ENCODE results near the gene GATAD2B. TPM values are rescaled to one million over a fixed set of nuclear protein-coding genes. Genes with fewer than 3 reads are reported as not detected.

Gene GATAD2B
- total and polyA plus RNA-seq, 8 donors, result 2.7 to 26.3 (median 16.0) TPM

DNA sequence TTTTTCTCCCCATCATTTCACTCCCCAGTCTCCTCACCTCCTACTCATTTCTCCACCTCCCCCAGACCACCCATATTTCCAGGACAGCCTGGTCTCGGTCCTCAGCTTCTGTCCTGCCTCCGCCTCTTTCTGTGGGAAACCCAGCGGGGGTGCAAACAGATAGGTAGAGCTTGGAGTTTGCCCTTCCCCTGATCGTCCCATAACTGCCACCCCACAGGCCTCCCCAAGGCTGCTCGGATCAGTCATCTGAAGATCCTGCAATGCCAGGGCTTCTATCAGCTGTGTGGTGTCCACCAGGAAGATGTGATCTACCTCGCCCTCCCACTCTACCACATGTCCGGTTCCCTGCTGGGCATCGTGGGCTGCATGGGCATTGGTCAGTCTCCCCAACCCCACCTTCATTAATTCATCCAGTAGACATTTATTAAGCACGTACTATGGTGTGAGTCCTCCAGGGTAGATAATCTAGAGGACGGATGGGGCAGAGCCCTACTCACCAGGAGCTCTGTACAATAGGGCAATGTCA lies 145.9 kb downstream of the GATAD2B start:
- H3K27ac ChIP-seq, result peak overlapping the region in 4 of 5 donors; percentile 88 to 93 (median 90)
- H3K4me1 ChIP-seq, result peaks cover 47 to 91% (median 84%) of the 10 kb centered on the region in 4 donors
- 83 to 92% (median 89%) methylated on average over 9 to 10 of the region's 10 CpGs for WGBS, 5 donors
- no peaks in the 10 kb centered on the region for H3K9me3 ChIP-seq
- peak overlapping the region; percentile 68 to 88 (median 75) for H3K4me3 ChIP-seq
- H3K36me3 ChIP-seq, result peaks cover 10 to 37% (median 28%) of the 10 kb centered on the region in 4 donors
- H3K27me3 ChIP-seq, result no peaks in the 10 kb centered on the region
- DNase-seq, result no peak
- intact Hi-C loops (cut with DNase I; ENCODE audit: low total_unique reads), result no loop called here
- no peak for TF ChIP-seq POLR2A (IDR thresholded peaks at IDR 0.05)
- TF ChIP-seq POLR2AphosphoS5 (IDR thresholded peaks at IDR 0.05), result no peak
- no peak for TF ChIP-seq EP300 (IDR thresholded peaks at IDR 0.05)
- TF ChIP-seq CTCF (IDR thresholded peaks at IDR 0.05), result no peak

DNA sequence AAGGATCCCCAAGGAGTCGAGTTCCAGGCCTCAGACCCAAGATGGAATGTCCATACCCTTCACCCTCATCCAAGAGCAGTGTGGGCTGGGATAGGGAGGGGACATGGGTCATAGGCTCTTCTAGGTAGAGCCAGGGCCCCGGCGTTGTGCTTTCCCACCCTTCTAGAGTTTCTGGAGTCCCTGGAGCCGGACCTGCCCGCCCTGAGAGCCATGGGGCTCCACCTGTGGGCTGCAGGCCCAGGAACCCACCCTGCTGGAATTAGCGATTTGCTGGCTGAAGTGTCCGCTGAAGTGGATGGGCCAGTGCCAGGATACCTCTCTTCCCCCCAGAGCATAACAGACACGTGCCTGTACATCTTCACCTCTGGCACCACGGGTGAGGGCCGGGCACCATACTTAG lies 146.4 kb downstream of the GATAD2B start:
- DNase-seq, result no peak
- Histone ChIP-seq H3K27ac (peak overlapping the region in 4 of 5 donors; percentile 88 to 93 (median 90)), H3K27me3 (no peaks in the 10 kb centered on the region), H3K4me1 (peaks cover 47 to 94% (median 86%) of the 10 kb centered on the region in 4 donors), H3K36me3 (peaks cover 10 to 43% (median 34%) of the 10 kb centered on the region in 4 donors), H3K4me3 (peak overlapping the region; percentile 68 to 88 (median 75)), H3K9me3 (no peaks in the 10 kb centered on the region)
- WGBS, 5 donors, result 54 to 89% (median 64%) methylated on average over 5 to 10 of the region's 10 CpGs
- intact Hi-C loops (cut with DNase I; ENCODE audit: low total_unique reads), result no loop called here
- TF ChIP-seq POLR2AphosphoS5 (IDR thresholded peaks at IDR 0.05), result no peak
- TF ChIP-seq EP300 (IDR thresholded peaks at IDR 0.05), result no peak
- no peak for TF ChIP-seq POLR2A (IDR thresholded peaks at IDR 0.05)

GRCh38 chr1:153775458-153776327 lies 147.1 kb downstream of the GATAD2B start:
- Histone ChIP-seq H3K27me3 (no peaks in the 10 kb centered on the region), H3K9me3 (no peaks in the 10 kb centered on the region), H3K4me1 (peaks cover 44 to 94% (median 84%) of the 10 kb centered on the region in 4 donors), H3K27ac (peak overlapping the region; percentile 85 to 93 (median 89)), H3K4me3 (peak overlapping the region; percentile 68 to 88 (median 75)), H3K36me3 (peaks cover 14 to 49% (median 40%) of the 10 kb centered on the region in 4 donors)
- no peak for TF ChIP-seq CTCF (IDR thresholded peaks at IDR 0.05)
- peak in 2 of 3 donors; percentile 65 to 81 for TF ChIP-seq POLR2AphosphoS5 (IDR thresholded peaks at IDR 0.05)
- WGBS, 5 donors, result 0% methylated on average over 9 to 83 of the region's 83 CpGs
- peak; percentile 77 to 93 for DNase-seq
- intact Hi-C loops (cut with DNase I; ENCODE audit: low total_unique reads), result no loop called here

DNA sequence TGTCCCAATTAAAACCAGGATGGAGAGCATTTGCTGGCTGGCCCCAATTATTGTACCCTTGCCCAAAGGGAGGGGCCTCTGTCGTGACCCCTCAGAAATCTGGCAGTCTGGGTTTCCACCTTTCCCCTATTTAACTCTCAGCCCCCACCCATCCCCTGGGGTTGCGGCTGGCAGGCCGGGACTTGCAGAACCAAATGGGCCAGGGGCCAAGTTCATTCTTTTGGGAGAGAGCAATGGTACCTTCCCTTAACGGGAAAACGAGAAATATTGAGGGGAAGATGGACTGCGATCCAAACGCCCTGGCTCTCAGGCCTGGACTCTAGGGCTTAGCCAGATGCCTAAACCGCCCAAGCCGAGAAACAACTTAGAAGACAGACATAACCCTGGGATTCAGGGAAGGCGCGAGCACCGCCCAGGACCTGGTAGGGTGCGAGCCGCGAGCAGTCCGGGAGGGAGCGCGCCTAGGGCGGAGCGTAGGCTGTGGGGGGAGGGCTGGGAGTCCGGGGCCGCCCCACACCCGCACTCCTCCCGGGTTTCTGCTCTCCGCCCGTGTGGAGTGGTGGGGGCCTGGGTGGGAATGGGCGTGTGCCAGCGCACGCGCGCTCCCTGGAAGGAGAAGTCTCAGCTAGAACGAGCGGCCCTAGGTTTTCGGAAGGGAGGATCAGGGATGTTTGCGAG lies 147.9 kb downstream of the GATAD2B start, which contains the start of gene SLC27A3:
TSS of gene SLC27A3 (plus strand) at position 628 of the 678 bp plus-strand sequence. CDS start 91 bp downstream, outside the sequence.
- Histone ChIP-seq H3K36me3 (peaks cover 21 to 52% (median 46%) of the 10 kb centered on the region in 4 donors), H3K4me1 (peaks cover 46 to 94% (median 80%) of the 10 kb centered on the region in 4 donors), H3K27me3 (no peaks in the 10 kb centered on the region), H3K4me3 (peak within 1 kb of the TSS; percentile 68 to 88 (median 75)), H3K27ac (peak within 1 kb of the TSS; percentile 85 to 93 (median 89)), H3K9me3 (no peaks in the 10 kb centered on the region)
- WGBS, 5 donors, result 2 to 6% (median 4%) methylated on average over 22 to 35 of the region's 35 CpGs
- TF ChIP-seq POLR2AphosphoS5 (IDR thresholded peaks at IDR 0.05) (peak in 1 of 3 donors; percentile 9), CTCF (IDR thresholded peaks at IDR 0.05) (no peak), POLR2A (IDR thresholded peaks at IDR 0.05) (no peak)
- peak; percentile 73 to 92 for DNase-seq
- intact Hi-C loops (cut with DNase I; ENCODE audit: low total_unique reads), result no loop called here

All from stomach (tissue), 9 donors.